ENCODE measurements around the gene ZNF532. TPM values are rescaled to one million over a fixed set of nuclear protein-coding genes. Genes with fewer than 3 reads are reported as not detected.

ZNF532 gene
- polyA plus RNA-seq, 4 donors, result 85.3 to 105 (median 98.4) TPM

- DNase-seq (ENCODE audit: low read depth in 4 of 4, low spot score in 3 of 4), result no peak
Measured at GRCh38 chr18:58967751-58968254, 103.1 kb downstream of the ZNF532 start.

GRCh38 chr18:58970943-58971790, 106.5 kb downstream of the ZNF532 start:
- no peak for DNase-seq (ENCODE audit: low read depth in 4 of 4, low spot score in 3 of 4)

- DNase-seq (ENCODE audit: low read depth in 4 of 4, low spot score in 3 of 4), result no peak
Measured at GRCh38 chr18:58975296-58975695, 110.6 kb downstream of the ZNF532 start.

- DNase-seq (ENCODE audit: low read depth in 4 of 4, low spot score in 3 of 4), result no peak
Measured at GRCh38 chr18:58975781-58976180, 111.1 kb downstream of the ZNF532 start.

GRCh38 chr18:58977223-58977622, 112.5 kb downstream of the ZNF532 start:
- no peak for DNase-seq (ENCODE audit: low read depth in 4 of 4, low spot score in 3 of 4)

- no peak for DNase-seq (ENCODE audit: low read depth in 4 of 4, low spot score in 3 of 4)
Measured at GRCh38 chr18:58977801-58978200, 113.1 kb downstream of the ZNF532 start.

GRCh38 chr18:58978916-58979315, 114.2 kb downstream of the ZNF532 start:
- DNase-seq (ENCODE audit: low read depth in 4 of 4, low spot score in 3 of 4), result no peak

GRCh38 chr18:58979615-58980014, 114.9 kb downstream of the ZNF532 start:
- DNase-seq (ENCODE audit: low read depth in 4 of 4, low spot score in 3 of 4), result no peak

GRCh38 chr18:58980991-58981390, 116.3 kb downstream of the ZNF532 start:
- no peak for DNase-seq (ENCODE audit: low read depth in 4 of 4, low spot score in 3 of 4)

GRCh38 chr18:58983260-58984155, 118.8 kb downstream of the ZNF532 start:
- no peak for DNase-seq (ENCODE audit: low read depth in 4 of 4, low spot score in 3 of 4)

- DNase-seq (ENCODE audit: low read depth in 4 of 4, low spot score in 3 of 4), result no peak
Measured at GRCh38 chr18:58988600-58988999, 123.9 kb downstream of the ZNF532 start.

- no peak for DNase-seq (ENCODE audit: low read depth in 4 of 4, low spot score in 3 of 4)
Measured at GRCh38 chr18:58989184-58989759, 124.6 kb downstream of the ZNF532 start.

GRCh38 chr18:58990720-58991119, 126.0 kb downstream of the ZNF532 start:
- DNase-seq (ENCODE audit: low read depth in 4 of 4, low spot score in 3 of 4), result no peak

GRCh38 chr18:58991167-58991798, 126.6 kb downstream of the ZNF532 start:
- DNase-seq (ENCODE audit: low read depth in 4 of 4, low spot score in 3 of 4), result no peak

GRCh38 chr18:58992301-58993231, 127.9 kb downstream of the ZNF532 start:
- DNase-seq (ENCODE audit: low read depth in 4 of 4, low spot score in 3 of 4), result no peak

GRCh38 chr18:58993260-58993659, 128.6 kb downstream of the ZNF532 start:
- DNase-seq (ENCODE audit: low read depth in 4 of 4, low spot score in 3 of 4), result no peak

- no peak for DNase-seq (ENCODE audit: low read depth in 4 of 4, low spot score in 3 of 4)
Measured at GRCh38 chr18:58995663-58996062, 131.0 kb downstream of the ZNF532 start.

GRCh38 chr18:58996131-58996641, 131.5 kb downstream of the ZNF532 start:
- no peak for DNase-seq (ENCODE audit: low read depth in 4 of 4, low spot score in 3 of 4)

GRCh38 chr18:58996696-58997095, 132.0 kb downstream of the ZNF532 start:
- DNase-seq (ENCODE audit: low read depth in 4 of 4, low spot score in 3 of 4), result no peak

All from right renal pelvis (tissue), 4 donors.